Mucosa of rectum (tissue), 2 donors: ENCODE data around the gene OPTN.
A peak's percentile ranks its signal among the peaks of the same experiment; 100 is the strongest.
"Not testable (repeated sequence)": the region's sequence is repeated elsewhere in the genome, so short reads cannot be mapped to it uniquely, and the experiment has no call there.

ENCODE experiments used
- H3K27ac ChIP-seq, 2 donors: one replicate each; pipeline ENCODE4 v1.7.0; 2013; ENCODE audit warnings: inconsistent platforms in 2 of 2, low read depth in 2 of 2, low read length in 2 of 2
- H3K27me3 ChIP-seq, 2 donors: one replicate each; pipeline ENCODE4 v1.7.0; 2013; ENCODE audit warnings: low read length in 2 of 2; ENCODE audit not compliant: control insufficient read depth in 2 of 2, insufficient read depth in 2 of 2
- H3K36me3 ChIP-seq, 2 donors: one replicate each; pipeline ENCODE4 v1.7.0; 2013; ENCODE audit warnings: low read length in 2 of 2; ENCODE audit not compliant: control insufficient read depth in 2 of 2, insufficient read depth in 2 of 2
- H3K4me1 ChIP-seq, 2 donors: one replicate each; pipeline ENCODE4 v1.7.0; 2013; ENCODE audit warnings: low read length in 2 of 2, mild to moderate bottlenecking in 1 of 2; ENCODE audit not compliant: control insufficient read depth in 2 of 2, insufficient read depth in 2 of 2
- H3K4me3 ChIP-seq, 2 donors: one replicate each; pipeline ENCODE4 v1.7.0; 2013; ENCODE audit warnings: low read length in 2 of 2
- H3K9ac ChIP-seq, 2 donors: one replicate each; pipeline ENCODE4 v1.7.0; 2013; ENCODE audit warnings: low read length in 2 of 2, low read depth in 1 of 2, mild to moderate bottlenecking in 1 of 2
- H3K9me3 ChIP-seq, 2 donors: one replicate each; pipeline ENCODE4 v1.7.0; 2013; ENCODE audit warnings: low read length in 2 of 2; ENCODE audit not compliant: control insufficient read depth in 2 of 2
- donor health status: healthy.
- donor health status: Normal muscosa, but diverticular disease.

OPTN gene

GRCh38 chr10:13147161-13147560, 47.2 kb downstream of the OPTN start:
- no peak overlapping the region for H3K4me3 ChIP-seq
- no peaks in the 10 kb centered on the region for H3K9me3 ChIP-seq
- H3K9ac ChIP-seq, result no peak overlapping the region
- no peaks in the 10 kb centered on the region for H3K4me1 ChIP-seq
- H3K27me3 ChIP-seq, result no peaks in the 10 kb centered on the region
- no peak overlapping the region for H3K27ac ChIP-seq
- peaks cover 3 to 5% of the 10 kb centered on the region in 2 donors for H3K36me3 ChIP-seq

GRCh38 chr10:13152296-13152695, 52.3 kb downstream of the OPTN start:
- H3K4me3 ChIP-seq, result no peak overlapping the region
- H3K27me3 ChIP-seq, result no peaks in the 10 kb centered on the region
- H3K36me3 ChIP-seq, result no peaks in the 10 kb centered on the region
- H3K9me3 ChIP-seq, result no peaks in the 10 kb centered on the region
- no peak overlapping the region for H3K27ac ChIP-seq
- no peak overlapping the region for H3K9ac ChIP-seq
- H3K4me1 ChIP-seq, result no peaks in the 10 kb centered on the region

GRCh38 chr10:13155860-13156259, 55.9 kb downstream of the OPTN start:
- H3K9ac ChIP-seq, H3K4me3 ChIP-seq, H3K27me3 ChIP-seq, H3K36me3 ChIP-seq, H3K9me3 ChIP-seq, H3K4me1 ChIP-seq, H3K27ac ChIP-seq: not testable (repeated sequence)

- peak overlapping the region in 1 of 2 donors; percentile 53 for H3K9ac ChIP-seq
- H3K27me3 ChIP-seq, result no peaks in the 10 kb centered on the region
- H3K36me3 ChIP-seq, result no peaks in the 10 kb centered on the region
- peaks cover 3 to 5% of the 10 kb centered on the region in 2 donors for H3K4me1 ChIP-seq
- H3K4me3 ChIP-seq, result peak overlapping the region; percentile 56 to 61
- no peaks in the 10 kb centered on the region for H3K9me3 ChIP-seq
- H3K27ac ChIP-seq, result peak overlapping the region in 1 of 2 donors; percentile 64
These were observed 58.4 kb downstream of the OPTN start for GRCh38 chr10:13158401-13158800.

- H3K4me3 ChIP-seq, result peak within 1 kb of the TSS; percentile 63 to 65
- peaks cover 3 to 5% of the 10 kb centered on the region in 2 donors for H3K4me1 ChIP-seq
- no peak within 1 kb of the TSS for H3K27ac ChIP-seq
- H3K27me3 ChIP-seq, result no peaks in the 10 kb centered on the region
- peak within 1 kb of the TSS in 1 of 2 donors; percentile 68 for H3K9ac ChIP-seq
- H3K36me3 ChIP-seq, result no peaks in the 10 kb centered on the region
- no peaks in the 10 kb centered on the region for H3K9me3 ChIP-seq
These were observed 61.2 kb downstream of the OPTN start, which contains the start of gene MCM10 for GRCh38 chr10:13160934-13161856. Gene MCM10, plus strand, starts transcription at chr10:13161558. Its CDS starts 2,645 bp downstream, at chr10:13164203.

- Histone ChIP-seq H3K36me3 (no peaks in the 10 kb centered on the region), H3K9ac (peak overlapping the region in 1 of 2 donors; percentile 5), H3K27me3 (no peaks in the 10 kb centered on the region), H3K4me3 (peak overlapping the region; percentile 62 to 64), H3K9me3 (no peaks in the 10 kb centered on the region), H3K4me1 (peaks cover 3 to 5% of the 10 kb centered on the region in 2 donors), H3K27ac (no peak overlapping the region)
These were observed 61.9 kb downstream of the OPTN start for GRCh38 chr10:13161857-13162271.

GRCh38 chr10:13163859-13164258, 63.9 kb downstream of the OPTN start:
- no peaks in the 10 kb centered on the region for H3K36me3 ChIP-seq
- H3K9me3 ChIP-seq, result no peaks in the 10 kb centered on the region
- H3K4me1 ChIP-seq, result peaks cover 3 to 5% of the 10 kb centered on the region in 2 donors
- no peak overlapping the region for H3K9ac ChIP-seq
- no peak overlapping the region for H3K4me3 ChIP-seq
- H3K27me3 ChIP-seq, result no peaks in the 10 kb centered on the region
- no peak overlapping the region for H3K27ac ChIP-seq

GRCh38 chr10:13165177-13165576, 65.2 kb downstream of the OPTN start:
- no peak overlapping the region for H3K9ac ChIP-seq
- H3K27ac ChIP-seq, result no peak overlapping the region
- no peak overlapping the region for H3K4me3 ChIP-seq
- no peaks in the 10 kb centered on the region for H3K36me3 ChIP-seq
- no peaks in the 10 kb centered on the region for H3K9me3 ChIP-seq
- no peaks in the 10 kb centered on the region for H3K27me3 ChIP-seq
- H3K4me1 ChIP-seq, result peaks cover 3 to 5% of the 10 kb centered on the region in 2 donors

GRCh38 chr10:13167568-13167967, 67.6 kb downstream of the OPTN start:
- Histone ChIP-seq H3K27me3 (no peaks in the 10 kb centered on the region), H3K4me3 (no peak overlapping the region), H3K9ac (no peak overlapping the region), H3K27ac (no peak overlapping the region), H3K9me3 (no peaks in the 10 kb centered on the region), H3K36me3 (no peaks in the 10 kb centered on the region), H3K4me1 (no peaks in the 10 kb centered on the region)

GRCh38 chr10:13168781-13169180, 68.8 kb downstream of the OPTN start:
- Histone ChIP-seq H3K4me3 (no peak overlapping the region), H3K27ac (no peak overlapping the region), H3K27me3 (no peaks in the 10 kb centered on the region), H3K9me3 (no peaks in the 10 kb centered on the region), H3K36me3 (no peaks in the 10 kb centered on the region), H3K9ac (no peak overlapping the region), H3K4me1 (no peaks in the 10 kb centered on the region)
